Measurements from ENCODE around the gene ERI3.

- TF ChIP-seq CTCF (IDR thresholded peaks at IDR 0.05; ENCODE audit: insufficient read depth, low read length, poor library complexity, severe bottlenecking) (no peak), EZH2phosphoT487 (conservative IDR thresholded peaks at IDR 0.05; ENCODE audit: low read length) (no peak)
Observed at GRCh38 chr1:44240802-44241671, 114.0 kb downstream of the ERI3 start.

All from SU-DHL-6 (cell line).